Progenitor cell of endocrine pancreas (in vitro differentiated cells): ENCODE measurements around the gene SH2D5. TPM values are rescaled to one million over a fixed set of nuclear protein-coding genes. Genes with fewer than 3 reads are reported as not detected.

ENCODE experiments used
- DNase-seq: peaks from one replicate; pipeline ENCODE4 v3.0.0; 2021; ENCODE audit warnings: low spot score; ENCODE audit not compliant: unreplicated experiment
- H3K27ac Mint-ChIP-seq: 2 replicates; pipeline ENCODE4 v1.8.0; 2021; ENCODE audit warnings: mild to moderate bottlenecking, moderate library complexity, mixed read lengths
- H3K27me3 Mint-ChIP-seq: 2 replicates; pipeline ENCODE4 v1.8.0; 2021; ENCODE audit warnings: mixed read lengths
- H3K36me3 Mint-ChIP-seq: 2 replicates; pipeline ENCODE4 v1.8.0; 2022; ENCODE audit warnings: mixed read lengths; ENCODE audit not compliant: insufficient read depth
- H3K4me1 Mint-ChIP-seq: 2 replicates; pipeline ENCODE4 v1.8.0; 2021; ENCODE audit warnings: low read depth, mixed read lengths
- H3K4me3 Mint-ChIP-seq: 2 replicates; pipeline ENCODE4 v1.8.0; 2021; ENCODE audit warnings: low read depth, mild to moderate bottlenecking, moderate library complexity, mixed read lengths
- H3K9me3 Mint-ChIP-seq: 2 replicates; pipeline ENCODE4 v1.8.0; 2021; ENCODE audit warnings: low read depth, mixed read lengths
- total RNA-seq: library from RNA; stranded (reverse); gene quantifications from 2 replicates; pipeline ENCODE4 v1.2.1, GENCODE V29; 2021
- TF ChIP-seq, protein P1 (sequence below): fragments of 200-600 bp; sonication (generic); IDR thresholded peaks from one replicate; pipeline ENCODE4 v1.5.0; 2021; ENCODE audit warnings: antibody characterized with exemption, mild to moderate bottlenecking; ENCODE audit not compliant: unreplicated experiment

SH2D5 gene
- total RNA-seq, 1 donor from 2014 or later = 0.53 TPM

DNA sequence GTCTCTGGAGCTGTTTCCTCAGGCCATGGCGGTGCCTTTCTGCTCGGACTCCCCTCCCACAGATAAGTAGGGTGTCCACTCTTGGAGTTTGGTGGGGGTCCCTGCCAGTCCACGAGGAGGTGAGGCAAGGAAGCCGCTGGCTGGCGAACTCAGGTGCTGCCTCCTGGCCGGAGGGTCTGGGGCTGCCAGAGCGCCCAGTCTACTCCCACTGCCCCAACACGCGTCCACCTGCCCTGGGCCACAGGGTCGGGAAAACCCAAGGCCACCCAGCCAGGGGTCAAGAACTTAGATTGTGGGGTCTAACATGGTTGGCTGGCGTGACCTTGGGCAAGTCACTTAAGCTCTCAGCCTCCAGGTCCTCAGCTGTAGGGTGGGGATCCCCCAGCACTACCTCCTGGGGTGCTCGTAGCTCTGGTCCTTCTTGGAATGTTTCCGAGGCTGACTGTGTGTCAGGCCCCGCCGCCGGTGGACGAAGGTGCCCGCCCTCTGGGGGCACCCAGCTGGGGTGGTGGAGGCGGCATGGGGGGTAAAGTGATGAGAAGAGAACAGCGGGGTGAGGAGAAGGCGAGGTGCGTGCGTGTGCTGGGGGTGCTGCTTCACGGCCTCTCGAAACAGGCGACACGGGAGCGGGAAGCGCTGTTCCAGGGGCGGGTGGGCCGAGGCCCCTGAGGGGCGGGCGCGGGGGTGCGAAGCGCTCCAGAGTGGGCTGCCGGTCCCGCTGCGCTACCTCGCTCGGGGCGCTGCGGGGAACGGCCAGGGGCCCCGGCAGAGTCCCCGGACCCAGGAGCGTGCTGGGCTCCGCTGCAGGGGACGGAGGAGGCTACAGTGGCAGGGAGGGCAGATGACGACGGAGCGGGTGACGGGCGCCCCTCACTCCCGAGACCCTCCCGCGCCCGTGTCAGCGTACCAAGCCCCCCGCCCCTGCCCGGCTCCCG is 1.2 kb downstream of the SH2D5 start:
- Mint-ChIP-seq H3K4me1 (peaks cover 11% of the 10 kb centered on the region), H3K36me3 (no peaks in the 10 kb centered on the region), H3K27ac (no peak overlapping the region), H3K4me3 (peak overlapping the region; percentile 63), H3K9me3 (no peaks in the 10 kb centered on the region), H3K27me3 (peaks cover 56% of the 10 kb centered on the region)
- no peak for DNase-seq
- TF ChIP-seq, protein P1, sequence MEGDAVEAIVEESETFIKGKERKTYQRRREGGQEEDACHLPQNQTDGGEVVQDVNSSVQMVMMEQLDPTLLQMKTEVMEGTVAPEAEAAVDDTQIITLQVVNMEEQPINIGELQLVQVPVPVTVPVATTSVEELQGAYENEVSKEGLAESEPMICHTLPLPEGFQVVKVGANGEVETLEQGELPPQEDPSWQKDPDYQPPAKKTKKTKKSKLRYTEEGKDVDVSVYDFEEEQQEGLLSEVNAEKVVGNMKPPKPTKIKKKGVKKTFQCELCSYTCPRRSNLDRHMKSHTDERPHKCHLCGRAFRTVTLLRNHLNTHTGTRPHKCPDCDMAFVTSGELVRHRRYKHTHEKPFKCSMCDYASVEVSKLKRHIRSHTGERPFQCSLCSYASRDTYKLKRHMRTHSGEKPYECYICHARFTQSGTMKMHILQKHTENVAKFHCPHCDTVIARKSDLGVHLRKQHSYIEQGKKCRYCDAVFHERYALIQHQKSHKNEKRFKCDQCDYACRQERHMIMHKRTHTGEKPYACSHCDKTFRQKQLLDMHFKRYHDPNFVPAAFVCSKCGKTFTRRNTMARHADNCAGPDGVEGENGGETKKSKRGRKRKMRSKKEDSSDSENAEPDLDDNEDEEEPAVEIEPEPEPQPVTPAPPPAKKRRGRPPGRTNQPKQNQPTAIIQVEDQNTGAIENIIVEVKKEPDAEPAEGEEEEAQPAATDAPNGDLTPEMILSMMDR = no peak

DNA sequence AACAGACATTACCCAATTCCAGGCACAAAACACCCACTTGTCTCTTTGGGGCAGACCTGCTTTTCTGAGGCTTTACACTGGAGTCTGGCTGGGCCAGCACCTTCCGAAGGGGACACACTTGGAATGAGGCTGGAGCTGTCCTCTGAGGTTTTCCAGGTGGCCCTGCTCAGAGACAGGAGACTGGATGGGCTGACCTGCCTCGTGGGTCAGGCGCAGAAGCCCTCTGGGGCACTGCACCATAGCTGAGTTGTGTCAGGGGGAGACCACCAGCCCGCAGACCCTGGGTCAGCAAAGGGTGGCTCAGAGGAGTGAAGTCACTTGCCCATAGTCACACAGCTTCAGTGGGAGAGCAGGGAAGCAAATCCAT is 1.8 kb downstream of the SH2D5 start:
- TF ChIP-seq, protein P1 = no peak
- no peaks in the 10 kb centered on the region for H3K9me3 Mint-ChIP-seq
- peaks cover 11% of the 10 kb centered on the region for H3K4me1 Mint-ChIP-seq
- no peak overlapping the region for H3K27ac Mint-ChIP-seq
- no peaks in the 10 kb centered on the region for H3K36me3 Mint-ChIP-seq
- no peak for DNase-seq
- H3K4me3 Mint-ChIP-seq = peak overlapping the region; percentile 21
- H3K27me3 Mint-ChIP-seq = peaks cover 56% of the 10 kb centered on the region

DNA sequence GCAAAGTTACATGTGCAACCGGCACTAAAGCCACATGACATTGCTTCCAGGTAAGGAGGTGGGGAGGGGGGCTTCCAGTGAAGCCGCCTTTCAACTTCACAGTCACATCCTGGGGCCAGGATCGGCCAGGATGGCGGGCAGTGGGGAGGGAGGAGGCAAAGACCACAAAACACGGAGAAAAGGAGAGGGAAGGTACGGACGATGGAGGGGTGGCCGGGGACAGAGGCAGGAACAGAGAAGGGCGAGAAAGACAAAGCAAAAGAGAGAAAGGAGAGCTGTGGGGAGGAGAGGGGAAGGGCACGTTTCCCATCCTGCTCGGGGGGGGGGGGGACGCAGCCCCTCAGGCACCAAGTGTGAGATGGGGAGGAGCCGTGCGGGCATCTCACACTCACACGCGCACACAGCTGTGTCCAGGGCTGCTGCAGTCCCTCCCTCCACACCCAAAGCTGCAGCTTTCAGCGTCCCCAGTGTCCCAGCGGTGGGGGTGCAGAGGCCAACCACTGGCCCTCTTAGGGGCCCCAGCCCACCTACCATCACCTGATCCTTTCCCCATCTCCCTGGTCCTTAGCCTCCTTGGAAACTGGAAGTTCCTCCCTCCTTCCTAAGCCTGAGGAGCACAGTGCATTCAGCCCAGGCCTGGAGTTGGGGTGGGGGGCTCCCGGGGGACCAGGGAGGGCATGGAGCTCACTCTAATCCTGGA is 2.4 kb downstream of the SH2D5 start:
- no peaks in the 10 kb centered on the region for H3K36me3 Mint-ChIP-seq
- peaks cover 61% of the 10 kb centered on the region for H3K27me3 Mint-ChIP-seq
- peak overlapping the region; percentile 35 for H3K27ac Mint-ChIP-seq
- no peaks in the 10 kb centered on the region for H3K9me3 Mint-ChIP-seq
- TF ChIP-seq, protein P1 = no peak
- DNase-seq = no peak
- H3K4me1 Mint-ChIP-seq = peaks cover 11% of the 10 kb centered on the region
- peak overlapping the region; percentile 37 for H3K4me3 Mint-ChIP-seq

DNA sequence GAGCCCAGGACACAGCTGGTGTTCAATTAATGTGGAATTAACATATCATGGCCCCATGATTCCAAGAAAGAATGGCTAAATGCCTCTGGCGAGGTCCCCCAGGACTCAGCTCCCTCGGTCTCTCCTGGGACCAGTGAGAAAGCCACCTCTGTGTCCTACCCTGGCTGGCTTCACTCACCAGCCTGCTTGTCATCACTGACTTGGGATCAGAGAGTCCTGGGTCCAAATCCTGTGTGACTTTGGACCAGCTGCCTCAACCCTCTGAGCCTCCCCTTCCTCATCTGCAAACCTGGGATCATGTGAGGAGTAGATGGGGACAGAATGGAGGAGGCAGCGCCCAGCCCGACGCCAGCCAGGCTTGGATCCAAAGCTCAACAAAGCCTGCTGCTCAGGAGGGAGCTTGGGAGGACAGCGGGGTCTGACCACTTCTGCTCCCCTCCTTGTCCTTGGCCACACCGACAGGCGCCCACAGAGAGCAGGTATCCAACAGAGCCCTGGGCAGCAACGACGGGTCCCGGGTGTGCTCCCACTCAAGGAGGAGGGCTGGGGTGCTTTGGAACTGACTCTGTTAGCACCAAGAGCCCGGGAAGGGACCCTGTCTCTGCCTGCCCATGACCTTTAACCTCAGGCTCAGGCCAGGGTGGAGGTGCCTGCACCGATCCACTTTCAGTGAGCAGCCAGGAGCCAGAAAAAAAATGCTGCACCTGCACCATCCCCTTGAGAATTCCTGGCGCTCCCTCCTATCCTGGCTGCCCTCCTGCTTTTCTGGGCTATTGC is 3.2 kb downstream of the SH2D5 start:
- TF ChIP-seq, protein P1 = no peak
- H3K36me3 Mint-ChIP-seq = no peaks in the 10 kb centered on the region
- no peak for DNase-seq
- no peak overlapping the region for H3K27ac Mint-ChIP-seq
- H3K4me3 Mint-ChIP-seq = no peak overlapping the region
- H3K27me3 Mint-ChIP-seq = peaks cover 63% of the 10 kb centered on the region
- H3K9me3 Mint-ChIP-seq = no peaks in the 10 kb centered on the region
- H3K4me1 Mint-ChIP-seq = peaks cover 11% of the 10 kb centered on the region
